AML-193 (cell line): Measurements from ENCODE around the gene MYO9A.
"Not testable (repeated sequence)": the region's sequence is repeated elsewhere in the genome, so short reads cannot be mapped to it uniquely, and the experiment has no call there.

Experiments
- DNase-seq, 2 experiments: peaks; one replicate each; lab custom pipeline; 2025; lab: John Stamatoyannopoulos, UW

The MYO9A gene

GRCh38 chr15:72140088-72140487 is 22.1 kb upstream of the MYO9A start:
- DNase-seq, result no peak

GRCh38 chr15:72139667-72140066 is 21.7 kb upstream of the MYO9A start:
- no peak for DNase-seq

GRCh38 chr15:72136170-72137051 is 18.5 kb upstream of the MYO9A start:
- DNase-seq, result no peak

- DNase-seq, result no peak
These were observed 17.8 kb upstream of the MYO9A start for GRCh38 chr15:72135719-72136118.

GRCh38 chr15:72133211-72133610 is 15.3 kb upstream of the MYO9A start:
- DNase-seq, result no peak

GRCh38 chr15:72131922-72132321 is 14.0 kb upstream of the MYO9A start:
- no peak for DNase-seq

GRCh38 chr15:72130272-72130671 is 12.3 kb upstream of the MYO9A start:
- DNase-seq, result no peak

GRCh38 chr15:72128359-72128758 is 10.4 kb upstream of the MYO9A start:
- no peak for DNase-seq

GRCh38 chr15:72127724-72128322 is 9.9 kb upstream of the MYO9A start:
- no peak for DNase-seq

GRCh38 chr15:72124218-72124617 is 6.3 kb upstream of the MYO9A start:
- no peak for DNase-seq

GRCh38 chr15:72117486-72118016 is 399 bp downstream of the MYO9A start:
- peak; percentile 72 to 75 for DNase-seq

GRCh38 chr15:72116731-72117485 is 1.0 kb downstream of the MYO9A start:
- no peak for DNase-seq

GRCh38 chr15:72113347-72114031 is 4.5 kb downstream of the MYO9A start:
- no peak for DNase-seq

- DNase-seq, result no peak
These were observed 5.1 kb downstream of the MYO9A start for GRCh38 chr15:72112805-72113204.

- DNase-seq, result no peak
These were observed 5.8 kb downstream of the MYO9A start for GRCh38 chr15:72112116-72112515.

GRCh38 chr15:72110355-72110754 is 7.6 kb downstream of the MYO9A start:
- no peak for DNase-seq

- no peak for DNase-seq
These were observed 11.9 kb downstream of the MYO9A start for GRCh38 chr15:72106068-72106467.

- DNase-seq, result no peak
These were observed 12.8 kb downstream of the MYO9A start for GRCh38 chr15:72105111-72105510.

GRCh38 chr15:72100551-72100950 is 17.4 kb downstream of the MYO9A start:
- not testable (repeated sequence) for DNase-seq

- no peak for DNase-seq
These were observed 18.8 kb downstream of the MYO9A start for GRCh38 chr15:72099155-72099554.

GRCh38 chr15:72098040-72098439 is 19.9 kb downstream of the MYO9A start:
- DNase-seq, result no peak

- no peak for DNase-seq
These were observed 21.2 kb downstream of the MYO9A start for GRCh38 chr15:72096796-72097195.
